ENCODE results near the gene DDI2.

DDI2 gene

GRCh38 chr1:15703562-15703961 lies 86.3 kb downstream of the DDI2 start:
- DNase-seq (ENCODE audit: low spot score) = no peak

GRCh38 chr1:15704526-15705183 lies 87.4 kb downstream of the DDI2 start:
- no peak for DNase-seq (ENCODE audit: low spot score)

GRCh38 chr1:15705184-15705566 lies 87.9 kb downstream of the DDI2 start:
- no peak for DNase-seq (ENCODE audit: low spot score)

DNA sequence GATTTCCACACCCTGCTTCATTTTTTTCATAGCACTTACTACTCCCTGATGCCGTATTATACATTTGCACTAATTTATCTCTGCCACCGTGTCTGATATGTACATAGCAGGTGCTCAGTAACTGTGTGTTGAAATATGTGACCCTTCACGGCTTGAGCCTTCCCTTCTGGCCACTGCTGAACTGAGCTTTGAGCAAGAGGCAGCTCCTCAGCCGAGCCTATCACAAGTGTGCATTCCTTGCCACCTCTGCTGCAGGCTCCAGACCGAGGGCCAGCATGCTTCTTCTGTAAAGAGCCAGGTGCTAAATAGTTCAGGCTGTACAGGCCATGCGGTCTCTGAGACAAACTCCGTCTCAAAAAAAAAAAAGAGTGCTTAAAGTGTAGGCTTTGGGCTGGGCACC lies 89.5 kb downstream of the DDI2 start:
- no peak for DNase-seq (ENCODE audit: low spot score)

DNA sequence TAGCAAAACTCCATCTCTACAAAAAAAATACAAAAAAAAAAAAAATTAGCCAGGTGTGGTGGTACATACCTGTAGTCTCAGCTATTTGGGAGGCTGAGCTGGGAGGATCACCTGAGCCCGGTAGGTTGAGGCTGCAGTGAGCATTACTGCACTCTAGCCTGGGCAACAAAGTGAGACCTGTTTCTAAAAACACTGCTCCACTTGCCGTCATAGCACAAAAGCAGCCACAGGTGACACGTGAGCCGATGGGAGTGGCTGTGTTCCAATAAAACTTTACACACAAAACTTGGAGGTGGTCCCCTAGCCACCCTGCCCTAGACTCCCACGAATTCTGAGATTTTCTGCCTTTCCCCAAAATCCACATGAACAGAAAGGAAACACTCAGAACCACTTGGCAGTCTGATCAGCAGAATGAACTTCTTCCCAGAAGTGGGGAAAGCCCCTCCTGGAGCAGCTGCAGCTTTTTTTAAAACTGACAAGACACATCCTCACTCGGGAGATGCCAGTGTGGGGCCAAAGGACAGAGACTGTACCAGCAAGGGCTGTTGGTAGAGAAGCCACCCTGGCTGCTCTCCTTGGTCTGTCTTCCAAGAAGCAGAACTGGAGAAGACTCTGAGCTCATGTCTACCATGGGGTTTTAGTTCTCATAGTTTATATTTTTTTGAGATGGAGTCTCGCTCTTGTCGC lies 90.1 kb downstream of the DDI2 start:
- DNase-seq (ENCODE audit: low spot score) = no peak

DNA sequence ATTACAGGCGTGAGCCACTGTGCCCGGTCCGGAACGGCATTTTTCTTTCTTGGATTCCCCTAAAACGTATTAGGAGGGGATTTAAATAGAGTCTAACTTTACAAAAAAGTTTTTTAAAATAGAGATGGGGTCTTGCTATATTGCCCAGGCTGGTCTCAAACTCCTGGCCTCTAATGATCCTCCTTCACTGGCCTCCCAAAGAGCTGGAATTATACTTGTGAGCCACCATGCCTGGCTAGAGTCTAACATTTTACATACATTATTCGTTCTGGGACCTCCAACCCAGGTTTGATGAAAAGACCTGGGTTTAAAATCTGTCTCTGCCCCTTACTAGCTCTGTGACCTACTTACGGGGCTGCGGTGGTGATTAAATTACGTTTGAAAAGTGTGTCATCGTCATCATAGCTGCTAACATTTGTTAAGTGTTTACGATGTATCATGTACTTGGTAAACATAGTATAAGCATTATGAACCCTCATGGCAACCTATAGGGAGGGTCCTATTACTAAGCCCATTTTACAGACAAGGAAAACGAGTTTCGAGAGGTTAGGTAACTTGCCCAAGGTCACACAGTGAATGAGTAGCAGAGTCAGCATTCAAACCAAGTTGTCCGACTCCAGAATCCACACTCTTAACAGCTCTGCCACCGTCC lies 91.4 kb downstream of the DDI2 start:
- no peak for DNase-seq (ENCODE audit: low spot score)

DNA sequence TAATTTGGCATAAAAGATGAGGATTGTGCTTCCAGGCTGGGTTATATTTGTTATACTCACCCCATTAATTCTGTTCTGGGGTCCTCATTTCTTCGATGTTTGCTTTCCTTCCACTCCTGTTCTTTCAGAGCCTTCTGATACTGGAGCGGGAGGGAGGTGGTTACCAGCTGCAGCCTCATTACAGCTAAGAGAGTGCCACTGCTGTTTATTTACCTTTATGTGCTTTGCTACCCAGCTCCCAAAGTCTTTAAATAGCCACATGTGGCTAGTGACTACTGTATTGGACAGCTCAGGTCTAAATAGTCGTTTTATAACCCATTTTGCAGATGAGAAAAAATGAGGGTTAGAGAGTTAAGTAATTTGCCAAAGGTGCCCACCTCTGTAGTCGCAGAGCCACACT lies 92.0 kb downstream of the DDI2 start:
- DNase-seq (ENCODE audit: low spot score) = no peak

GRCh38 chr1:15712168-15712567 lies 94.9 kb downstream of the DDI2 start:
- no peak for DNase-seq (ENCODE audit: low spot score)

DNA sequence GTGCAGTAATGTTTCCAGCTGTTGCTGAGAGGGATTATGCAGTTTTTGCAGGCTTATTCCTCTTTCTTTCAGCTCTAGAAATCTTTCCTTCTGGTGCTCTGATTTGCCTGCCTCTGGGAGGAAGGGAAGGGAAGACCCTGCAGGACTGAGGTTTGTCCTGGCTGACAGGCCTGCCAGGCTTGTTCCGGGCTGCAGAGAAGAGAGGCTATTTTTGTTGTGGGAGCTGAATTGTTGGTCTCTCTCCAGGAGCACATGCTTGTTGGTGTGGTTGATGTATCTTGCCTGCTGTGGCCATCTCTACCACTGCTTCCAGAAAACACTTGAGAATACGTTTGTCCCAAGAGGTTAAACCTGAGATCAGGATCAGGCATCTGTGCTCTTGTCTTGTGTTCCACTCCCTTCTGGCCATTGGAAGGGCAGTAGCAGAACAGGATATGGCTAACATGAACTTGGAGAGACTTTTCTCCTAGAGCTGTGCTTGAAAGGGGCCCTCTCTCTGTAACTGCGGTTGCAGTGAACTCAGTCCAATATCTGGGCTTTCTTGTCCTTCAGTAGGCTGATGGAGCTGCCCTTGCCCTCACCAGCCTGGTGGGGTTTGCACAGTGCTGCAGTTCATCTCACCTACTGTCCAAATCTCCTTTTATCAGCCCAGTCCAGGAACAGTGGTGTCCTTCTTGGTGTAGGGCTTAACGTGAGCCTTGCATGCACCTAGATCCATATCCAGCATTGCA lies 97.3 kb downstream of the DDI2 start:
- no peak for DNase-seq (ENCODE audit: low spot score)

GRCh38 chr1:15717418-15718125 lies 100.3 kb downstream of the DDI2 start:
- no peak for DNase-seq (ENCODE audit: low spot score)

DNA sequence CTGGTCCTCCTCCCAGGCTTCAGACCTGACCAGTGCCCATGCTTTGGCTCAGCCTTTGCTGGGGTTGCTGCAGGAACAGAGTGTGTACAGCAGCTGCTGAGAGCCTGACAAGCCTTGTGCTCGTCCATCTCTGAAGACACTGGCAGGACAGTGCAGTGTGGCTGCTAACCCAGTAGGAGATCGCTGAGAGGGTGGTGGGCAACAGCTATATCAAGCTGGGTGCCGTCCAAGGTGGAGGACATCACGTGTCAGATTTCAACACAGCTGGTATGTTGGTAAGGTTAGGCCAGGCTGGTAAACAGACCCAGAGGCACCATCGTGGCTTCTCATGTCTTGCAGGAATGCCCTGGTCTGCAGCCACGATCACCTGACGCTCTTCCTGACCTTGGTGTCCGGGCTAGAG lies 100.9 kb downstream of the DDI2 start:
- no peak for DNase-seq (ENCODE audit: low spot score)

Measured in LoVo (cell line).